Neutrophil (primary cell): ENCODE measurements around the gene DZIP1.

Experiments
- H3K27ac ChIP-seq: fragments of 200-600 bp; sonication (generic); 2 replicates; pipeline ENCODE4 v1.5.1; 2016; ENCODE audit warnings: mild to moderate bottlenecking, moderate library complexity
- H3K27me3 ChIP-seq: fragments of 200-600 bp; sonication (generic); 2 replicates; pipeline ENCODE4 v1.6.0; 2016; ENCODE audit warnings: mild to moderate bottlenecking
- H3K36me3 ChIP-seq: fragments of 200-600 bp; sonication (generic); 2 replicates; pipeline ENCODE4 v1.5.1; 2017
- H3K4me1 ChIP-seq, 2 experiments: fragments of 200-600 bp in 1 of 2; sonication (generic) in 1 of 2; 1 replicate in 1 of 2; 2 replicates in 1 of 2; pipeline versions ENCODE4 v1.5.1 to v1.6.1; 2013 to 2016; ENCODE audit warnings: low read depth in 1 of 2, low read length in 1 of 2, mild to moderate bottlenecking in 1 of 2, moderate library complexity in 1 of 2; ENCODE audit not compliant: control insufficient read depth in 1 of 2, insufficient read depth in 1 of 2
- H3K4me3 ChIP-seq, 2 experiments: fragments of 200-600 bp in 1 of 2; sonication (generic) in 1 of 2; 1 replicate in 1 of 2; 2 replicates in 1 of 2; pipeline ENCODE4 v1.5.1; 2013 to 2016; ENCODE audit warnings: low read depth in 1 of 2, low read length in 1 of 2, mild to moderate bottlenecking in 1 of 2, moderate library complexity in 1 of 2
- H3K9me3 ChIP-seq: fragments of 200-600 bp; sonication (generic); 2 replicates; pipeline ENCODE4 v1.5.1; 2016
- TF ChIP-seq, protein P1 (sequence below): fragments of 200-600 bp; sonication (generic); IDR thresholded peaks from 2 replicates; pipeline ENCODE4 v1.5.1; 2016; ENCODE audit warnings: antibody characterized with exemption

The DZIP1 gene

DNA sequence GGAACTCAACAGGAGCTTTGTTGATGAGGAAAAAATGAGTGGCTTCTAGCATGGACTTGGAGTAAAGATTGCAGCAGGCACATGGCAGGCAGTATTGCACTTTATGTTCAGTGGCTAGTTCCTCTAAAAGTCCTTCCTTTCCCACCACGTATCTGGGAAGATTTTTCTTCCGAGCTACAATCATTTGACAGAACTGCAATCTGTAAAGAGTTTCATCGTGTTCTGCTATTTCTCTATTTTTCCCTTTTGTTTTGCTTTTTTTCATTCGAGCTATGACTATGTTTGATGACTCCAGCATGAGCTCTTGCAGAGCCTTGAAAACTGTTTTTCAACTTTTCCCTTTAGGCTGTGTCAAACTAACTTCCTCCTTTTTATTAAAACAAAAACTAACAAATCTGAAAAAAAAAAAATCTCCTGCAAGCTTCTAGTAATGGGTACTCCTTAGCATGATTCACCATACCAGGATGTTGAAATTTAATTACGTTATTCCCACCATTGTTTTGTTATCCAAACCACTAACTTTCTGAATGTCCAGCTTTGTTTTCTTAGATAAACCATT lies 79.7 kb downstream of the DZIP1 start:
- Histone ChIP-seq H3K4me3 (no peak overlapping the region), H3K27me3 (no peaks in the 10 kb centered on the region), H3K27ac (peak overlapping the region; percentile 40), H3K36me3 (no peaks in the 10 kb centered on the region), H3K4me1 (peaks cover 0 to 5% of the 10 kb centered on the region in 2 experiments), H3K9me3 (no peaks in the 10 kb centered on the region)
- TF ChIP-seq, protein P1, sequence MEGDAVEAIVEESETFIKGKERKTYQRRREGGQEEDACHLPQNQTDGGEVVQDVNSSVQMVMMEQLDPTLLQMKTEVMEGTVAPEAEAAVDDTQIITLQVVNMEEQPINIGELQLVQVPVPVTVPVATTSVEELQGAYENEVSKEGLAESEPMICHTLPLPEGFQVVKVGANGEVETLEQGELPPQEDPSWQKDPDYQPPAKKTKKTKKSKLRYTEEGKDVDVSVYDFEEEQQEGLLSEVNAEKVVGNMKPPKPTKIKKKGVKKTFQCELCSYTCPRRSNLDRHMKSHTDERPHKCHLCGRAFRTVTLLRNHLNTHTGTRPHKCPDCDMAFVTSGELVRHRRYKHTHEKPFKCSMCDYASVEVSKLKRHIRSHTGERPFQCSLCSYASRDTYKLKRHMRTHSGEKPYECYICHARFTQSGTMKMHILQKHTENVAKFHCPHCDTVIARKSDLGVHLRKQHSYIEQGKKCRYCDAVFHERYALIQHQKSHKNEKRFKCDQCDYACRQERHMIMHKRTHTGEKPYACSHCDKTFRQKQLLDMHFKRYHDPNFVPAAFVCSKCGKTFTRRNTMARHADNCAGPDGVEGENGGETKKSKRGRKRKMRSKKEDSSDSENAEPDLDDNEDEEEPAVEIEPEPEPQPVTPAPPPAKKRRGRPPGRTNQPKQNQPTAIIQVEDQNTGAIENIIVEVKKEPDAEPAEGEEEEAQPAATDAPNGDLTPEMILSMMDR = no peak

DNA sequence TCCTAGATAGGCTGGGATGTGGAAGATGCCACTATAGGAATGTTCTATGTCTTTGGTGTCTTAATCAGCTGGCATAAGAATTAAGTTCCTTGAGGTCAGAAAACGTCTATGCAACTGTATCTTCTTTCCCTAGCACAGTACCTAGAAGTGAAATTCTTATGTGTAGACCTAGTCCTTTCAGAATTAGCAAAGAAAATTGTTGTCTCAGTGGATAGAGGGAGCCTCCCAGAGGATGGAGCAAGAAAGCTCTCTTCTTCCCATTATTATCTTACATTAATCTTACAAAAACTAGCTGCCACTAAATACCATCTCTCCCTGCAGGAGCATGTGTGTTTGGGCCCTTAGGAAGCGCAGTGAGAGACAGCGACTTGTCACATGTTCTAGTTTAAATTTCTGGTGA lies 80.4 kb downstream of the DZIP1 start:
- Histone ChIP-seq H3K27me3 (no peaks in the 10 kb centered on the region), H3K27ac (no peak overlapping the region), H3K4me1 (peaks cover 0 to 5% of the 10 kb centered on the region in 2 experiments), H3K4me3 (no peak overlapping the region), H3K36me3 (no peaks in the 10 kb centered on the region), H3K9me3 (no peaks in the 10 kb centered on the region)
- TF ChIP-seq, protein P1 = no peak

DNA sequence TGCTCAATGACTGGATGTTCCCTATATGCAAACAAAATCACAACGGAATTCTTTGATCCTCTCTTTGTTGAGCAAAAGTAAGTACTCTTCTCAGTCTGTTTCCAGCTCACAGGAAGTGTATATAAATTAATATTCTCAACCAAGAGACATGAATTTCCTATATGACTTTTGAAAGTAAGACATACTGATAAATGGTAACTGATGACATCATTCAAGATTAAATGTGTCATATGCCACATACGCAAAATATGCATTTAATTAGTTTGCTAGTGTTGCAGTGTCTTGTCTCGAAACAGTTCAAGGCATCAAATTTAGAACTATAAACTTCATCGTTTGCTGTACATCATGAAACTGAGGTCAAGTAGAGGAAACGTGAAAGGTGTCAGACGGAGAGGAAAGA lies 84.1 kb downstream of the DZIP1 start:
- no peaks in the 10 kb centered on the region for H3K36me3 ChIP-seq
- H3K27me3 ChIP-seq = no peaks in the 10 kb centered on the region
- no peak overlapping the region for H3K27ac ChIP-seq
- H3K4me1 ChIP-seq = peaks cover 0 to 5% of the 10 kb centered on the region in 2 experiments
- H3K9me3 ChIP-seq = no peaks in the 10 kb centered on the region
- no peak overlapping the region for H3K4me3 ChIP-seq
- TF ChIP-seq, protein P1 = no peak

DNA sequence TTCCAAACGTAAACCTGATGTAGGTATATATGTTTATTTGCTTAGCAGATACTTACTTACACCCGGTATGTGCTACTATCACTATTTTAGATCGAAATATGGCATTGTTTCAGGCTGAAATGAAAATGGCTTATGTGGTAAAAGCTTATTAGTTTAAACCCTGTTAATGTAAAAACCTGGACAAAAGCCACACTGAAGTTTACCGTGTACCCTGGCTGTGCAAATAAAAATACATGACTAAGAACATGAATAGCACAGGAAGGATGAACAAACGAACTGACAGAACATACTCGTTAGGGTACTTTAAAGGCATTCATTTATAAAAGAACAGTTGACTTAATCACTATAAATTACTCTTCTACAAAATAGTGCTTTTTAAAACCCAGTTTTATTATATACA lies 85.4 kb downstream of the DZIP1 start:
- Histone ChIP-seq H3K4me1 (peaks cover 4 to 6% of the 10 kb centered on the region in 2 experiments), H3K27ac (no peak overlapping the region), H3K36me3 (no peaks in the 10 kb centered on the region), H3K9me3 (no peaks in the 10 kb centered on the region), H3K4me3 (no peak overlapping the region), H3K27me3 (peaks cover 6% of the 10 kb centered on the region)
- TF ChIP-seq, protein P1 = no peak

DNA sequence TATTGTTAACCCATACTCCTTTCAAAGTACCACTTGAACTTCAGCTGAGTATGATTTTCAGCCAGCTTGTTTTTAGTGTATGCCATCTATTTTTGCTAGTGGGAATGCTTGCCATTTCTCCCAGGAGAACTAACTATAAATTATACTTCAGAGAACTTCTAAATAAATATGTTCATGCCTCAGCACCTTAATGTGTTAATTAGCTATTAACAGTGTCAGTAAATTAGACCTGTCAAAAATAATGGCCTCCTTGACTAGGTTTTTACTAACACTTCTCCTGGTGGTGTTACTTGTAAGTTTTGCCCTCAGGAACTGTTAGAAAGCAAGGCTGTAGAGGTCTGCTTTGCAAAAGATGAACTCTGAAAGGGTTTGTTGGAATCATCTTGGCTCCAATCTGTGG lies 87.5 kb downstream of the DZIP1 start:
- no peaks in the 10 kb centered on the region for H3K36me3 ChIP-seq
- H3K27ac ChIP-seq = no peak overlapping the region
- H3K9me3 ChIP-seq = no peaks in the 10 kb centered on the region
- H3K4me3 ChIP-seq = no peak overlapping the region
- TF ChIP-seq, protein P1 = no peak
- H3K4me1 ChIP-seq = peaks cover 20 to 27% of the 10 kb centered on the region in 2 experiments
- peaks cover 27% of the 10 kb centered on the region for H3K27me3 ChIP-seq
